Measurements from ENCODE around the gene DUSP15. TPM values are rescaled to one million over a fixed set of nuclear protein-coding genes. Genes with fewer than 3 reads are reported as not detected.

DUSP15 gene
- total RNA-seq, 4 donors from 2014 or later, result 0.53 to 19.8 (median 2.3) TPM

- Histone ChIP-seq H3K4me3 (no peak overlapping the region), H3K4me1 (peaks cover 0 to 24% (median 6%) of the 10 kb centered on the region in 4 donors), H3K27ac (no peak overlapping the region), H3K36me3 (no peaks in the 10 kb centered on the region), H3K27me3 (no peaks in the 10 kb centered on the region), H3K9me3 (no peaks in the 10 kb centered on the region)
- DNase-seq, result peak; percentile 58 to 84 (median 76)
- TF ChIP-seq CTCF (IDR thresholded peaks at IDR 0.05) (no peak), POLR2A (IDR thresholded peaks at IDR 0.05) (no peak)
These were observed 34.1 kb downstream of the DUSP15 start for GRCh38 chr20:31835977-31836852.

- Histone ChIP-seq H3K9me3 (no peaks in the 10 kb centered on the region), H3K36me3 (no peaks in the 10 kb centered on the region), H3K4me3 (no peak overlapping the region), H3K27ac (no peak overlapping the region), H3K27me3 (no peaks in the 10 kb centered on the region), H3K4me1 (peaks cover 0 to 24% (median 6%) of the 10 kb centered on the region in 4 donors)
- no peak for TF ChIP-seq CTCF (IDR thresholded peaks at IDR 0.05)
- TF ChIP-seq POLR2A (IDR thresholded peaks at IDR 0.05), result no peak
- no peak for DNase-seq
These were observed 34.8 kb downstream of the DUSP15 start for GRCh38 chr20:31835554-31835953.

- DNase-seq, result no peak
- no peaks in the 10 kb centered on the region for H3K27me3 ChIP-seq
- TF ChIP-seq CTCF (IDR thresholded peaks at IDR 0.05) (no peak), POLR2A (IDR thresholded peaks at IDR 0.05) (no peak)
- no peak overlapping the region for H3K27ac ChIP-seq
- no peaks in the 10 kb centered on the region for H3K9me3 ChIP-seq
- no peaks in the 10 kb centered on the region for H3K36me3 ChIP-seq
- no peak overlapping the region for H3K4me3 ChIP-seq
- H3K4me1 ChIP-seq, result peaks cover 0 to 24% (median 6%) of the 10 kb centered on the region in 4 donors
These were observed 36.3 kb downstream of the DUSP15 start for GRCh38 chr20:31833931-31834521.

- peak; percentile 58 to 79 (median 67) for DNase-seq
- Histone ChIP-seq H3K4me3 (no peak overlapping the region), H3K27me3 (no peaks in the 10 kb centered on the region), H3K36me3 (no peaks in the 10 kb centered on the region), H3K9me3 (no peaks in the 10 kb centered on the region), H3K4me1 (peaks cover 0 to 24% (median 6%) of the 10 kb centered on the region in 4 donors), H3K27ac (no peak overlapping the region)
- TF ChIP-seq POLR2A (IDR thresholded peaks at IDR 0.05) (no peak), CTCF (IDR thresholded peaks at IDR 0.05) (peak; percentile 45 to 68 (median 51))
These were observed 37.0 kb downstream of the DUSP15 start for GRCh38 chr20:31833130-31833930.

- Histone ChIP-seq H3K27me3 (no peaks in the 10 kb centered on the region), H3K4me1 (peaks cover 0 to 18% (median 6%) of the 10 kb centered on the region in 4 donors), H3K9me3 (no peaks in the 10 kb centered on the region), H3K4me3 (no peak overlapping the region), H3K27ac (no peak overlapping the region), H3K36me3 (no peaks in the 10 kb centered on the region)
- TF ChIP-seq POLR2A (IDR thresholded peaks at IDR 0.05), result no peak
- no peak for TF ChIP-seq CTCF (IDR thresholded peaks at IDR 0.05)
- DNase-seq, result no peak
These were observed 38.5 kb downstream of the DUSP15 start for GRCh38 chr20:31831771-31832306.

Data from Peyer's patch (tissue), 4 donors.